HepG2 (cell line): ENCODE data around the gene ELAVL3. TPM values are rescaled to one million over a fixed set of nuclear protein-coding genes. Genes with fewer than 3 reads are reported as not detected.
A peak's percentile ranks its signal among the peaks of the same experiment; 100 is the strongest.

Source experiments
- AHDC1 ChIP-seq: sonication (generic); formaldehyde crosslinking; IDR thresholded peaks from 2 replicates; pipeline ENCODE4 v1.5.1; 2020; ENCODE audit warnings: mild to moderate bottlenecking, missing genetic modification reagents, borderline replicate concordance
- CCAR2 ChIP-seq: fragments of 200-400 bp; formaldehyde crosslinking; optimal IDR thresholded peaks from 2 replicates; pipeline ENCODE3; 2018; ENCODE audit warnings: low read depth, mild to moderate bottlenecking, low read length, moderate library complexity
- MZF1 ChIP-seq: sonication (generic); formaldehyde crosslinking; IDR thresholded peaks from 2 replicates; pipeline ENCODE4 v1.8.1; 2023; ENCODE audit warnings: mild to moderate bottlenecking, missing genetic modification reagents, borderline replicate concordance
- SNAI1 ChIP-seq: sonication (generic); formaldehyde crosslinking; IDR thresholded peaks from 2 replicates; pipeline ENCODE4 v1.5.0; 2020; ENCODE audit warnings: mild to moderate bottlenecking, missing genetic modification reagents, borderline replicate concordance
- ZFP36L1 ChIP-seq: sonication (generic); formaldehyde crosslinking; IDR thresholded peaks from 2 replicates; pipeline ENCODE4 v1.8.0; 2022; ENCODE audit warnings: mild to moderate bottlenecking, missing genetic modification reagents, moderate library complexity
- polyA plus RNA-seq, 8 experiments: library from polyadenylated mRNA; depleted of rRNA in 3 of 8; stranded (reverse) in 7 of 8; unstranded in 1 of 8; fragments of >200 nt; fragmentation: Illumina TruSeq in 4 of 8; extraction: Trizol in 4 of 8; gene quantifications; 2 replicates each; pipeline versions ENCODE4 v1.2.1 to v1.2.3, GENCODE V29; 2011 to 2016; ENCODE audit warnings: low read depth in 4 of 8, missing spikeins in 1 of 8, mixed read lengths in 1 of 8; ENCODE audit not compliant: insufficient read depth in 1 of 8
- total RNA-seq, 5 experiments: library from RNA; depleted of rRNA; stranded (reverse); fragments of >200 nt; fragmentation: Illumina TruSeq; extraction: Trizol; gene quantifications; 2 replicates each; pipeline ENCODE4 v1.2.3, GENCODE V29; 2016; ENCODE audit warnings: low read depth in 1 of 5

Gene ELAVL3
- total and polyA plus RNA-seq, 2 of the 13 experiments (the other 11 are each of a cell fraction or from before 2014, with no cell fraction given) = 0.03 TPM; not detected in 1

GRCh38 chr19:11482384-11483050 is 1.7 kb upstream of the ELAVL3 start (continued):
- TF ChIP-seq AHDC1 = no peak
- TF ChIP-seq MZF1 (CRISPR knock-in tag) = no peak
- no peak for TF ChIP-seq CCAR2
- TF ChIP-seq ZFP36L1 (CRISPR knock-in tag) = 0 out of 2 replicates have a peak, but pooled peaks have one; percentile 26
- TF ChIP-seq SNAI1 (CRISPR knock-in tag) = 0 out of 2 replicates have a peak, but pooled peaks have one; percentile 55
